Measurements from ENCODE around the gene SGF29. TPM values are rescaled to one million over a fixed set of nuclear protein-coding genes. Genes with fewer than 3 reads are reported as not detected.

The SGF29 gene
- total RNA-seq, 1 donor from 2014 or later = 10.6 TPM

DNA sequence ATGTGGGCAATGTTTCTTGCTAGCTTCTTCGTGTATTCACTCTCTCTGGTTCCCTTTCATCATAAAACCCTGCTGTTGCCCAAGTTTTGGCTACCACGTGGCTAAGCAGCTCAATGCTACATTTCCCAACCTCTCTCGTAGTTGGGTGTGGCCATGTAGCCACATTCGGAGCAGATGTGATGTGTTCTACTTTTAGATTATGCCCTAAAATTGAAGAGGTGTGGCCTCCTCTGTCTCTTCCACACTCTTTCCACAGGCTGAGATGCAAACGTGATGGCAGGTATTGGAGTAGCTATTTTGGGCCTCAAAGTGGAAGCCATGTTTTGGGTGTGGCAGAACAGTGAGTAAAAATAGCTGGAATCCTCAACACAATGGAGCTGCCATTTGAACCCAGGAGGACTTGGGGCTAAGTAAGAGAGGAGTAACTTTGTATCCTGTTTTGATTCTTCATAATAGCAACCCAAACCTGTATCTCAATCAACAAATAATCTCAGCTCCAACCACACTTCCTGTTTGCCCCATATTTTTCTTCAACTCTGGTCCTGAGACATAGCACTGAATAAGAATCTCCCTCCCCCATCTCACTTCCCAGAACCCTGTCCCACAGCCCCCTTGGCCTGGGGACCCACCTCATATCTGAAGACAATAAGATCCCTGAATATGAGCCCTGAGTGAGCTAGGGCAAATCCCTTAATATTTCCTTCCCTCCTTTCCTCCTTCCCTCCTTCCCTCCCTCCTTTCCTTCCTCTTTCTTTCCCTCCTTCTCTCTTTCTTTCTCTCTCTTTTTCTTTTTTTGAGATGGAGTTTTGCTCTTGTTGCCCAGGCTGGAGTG, 19.0 kb upstream of the SGF29 start:
- no peak for DNase-seq (ENCODE audit: low read depth)
- FAIRE-seq = no peak
- peaks cover 5% of the 10 kb centered on the region for H3K27me3 Mint-ChIP-seq (ENCODE audit: low read depth, unreplicated experiment)

DNA sequence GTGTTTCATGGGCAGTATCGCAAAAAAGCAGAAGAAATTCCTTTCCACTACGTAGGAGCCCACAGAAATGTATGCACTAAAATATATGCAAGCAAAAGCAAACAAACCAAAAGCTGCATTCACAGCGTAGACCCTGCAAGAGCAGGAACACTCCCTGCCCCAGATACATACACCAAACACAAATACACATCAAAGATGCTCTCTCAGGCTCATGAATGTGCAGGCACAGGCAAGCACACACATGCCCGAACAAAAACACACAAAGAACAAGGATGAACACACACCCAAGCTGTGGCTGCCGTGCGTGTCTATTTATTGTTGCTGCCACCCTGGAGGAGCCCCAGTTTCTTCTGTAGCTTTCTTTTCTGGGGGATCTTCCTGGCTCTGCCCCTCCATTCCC, 16.6 kb upstream of the SGF29 start:
- H3K36me3 ChIP-seq (ENCODE audit: insufficient read depth, low read length) = no peaks in the 10 kb centered on the region
- H3K4me3 Mint-ChIP-seq (ENCODE audit: unreplicated experiment) = peak overlapping the region; percentile 73
- H3K27ac Mint-ChIP-seq (ENCODE audit: unreplicated experiment) = no peak overlapping the region

More for the DNA sequence above, 19.0 kb upstream of the SGF29 start:
- Mint-ChIP-seq H3K4me1 (ENCODE audit: low read depth, unreplicated experiment) (peaks cover 8% of the 10 kb centered on the region), H3K36me3 (ENCODE audit: low read depth, unreplicated experiment) (peaks cover 17% of the 10 kb centered on the region), H3K9me3 (ENCODE audit: unreplicated experiment) (peaks cover 5% of the 10 kb centered on the region), H3K4me3 (ENCODE audit: unreplicated experiment) (peak overlapping the region; percentile 37), H3K27ac (ENCODE audit: unreplicated experiment) (no peak overlapping the region)
- Histone ChIP-seq H3K27me3 (ENCODE audit: insufficient read depth, low read length) (no peaks in the 10 kb centered on the region), H4K20me1 (ENCODE audit: insufficient read depth, low read length) (no peaks in the 10 kb centered on the region), H3K4me2 (ENCODE audit: low read length) (no peak overlapping the region), H3K79me2 (ENCODE audit: insufficient read depth, low read length) (peaks cover 4% of the 10 kb centered on the region), H3K36me3 (ENCODE audit: insufficient read depth, low read length) (no peaks in the 10 kb centered on the region), H3K9me3 (ENCODE audit: insufficient read depth, low read depth, low read length) (no peaks in the 10 kb centered on the region), H3K27ac (ENCODE audit: low read depth, low read length) (no peak overlapping the region), H2AFZ (ENCODE audit: low read depth, low read length) (no peak overlapping the region), H3K4me3 (ENCODE audit: insufficient read depth, low read depth, low read length) (no peak overlapping the region), H3K9ac (ENCODE audit: low read length) (no peak overlapping the region), H3K4me1 (ENCODE audit: insufficient read depth, low read length) (no peaks in the 10 kb centered on the region)
- TF ChIP-seq, protein P1, sequence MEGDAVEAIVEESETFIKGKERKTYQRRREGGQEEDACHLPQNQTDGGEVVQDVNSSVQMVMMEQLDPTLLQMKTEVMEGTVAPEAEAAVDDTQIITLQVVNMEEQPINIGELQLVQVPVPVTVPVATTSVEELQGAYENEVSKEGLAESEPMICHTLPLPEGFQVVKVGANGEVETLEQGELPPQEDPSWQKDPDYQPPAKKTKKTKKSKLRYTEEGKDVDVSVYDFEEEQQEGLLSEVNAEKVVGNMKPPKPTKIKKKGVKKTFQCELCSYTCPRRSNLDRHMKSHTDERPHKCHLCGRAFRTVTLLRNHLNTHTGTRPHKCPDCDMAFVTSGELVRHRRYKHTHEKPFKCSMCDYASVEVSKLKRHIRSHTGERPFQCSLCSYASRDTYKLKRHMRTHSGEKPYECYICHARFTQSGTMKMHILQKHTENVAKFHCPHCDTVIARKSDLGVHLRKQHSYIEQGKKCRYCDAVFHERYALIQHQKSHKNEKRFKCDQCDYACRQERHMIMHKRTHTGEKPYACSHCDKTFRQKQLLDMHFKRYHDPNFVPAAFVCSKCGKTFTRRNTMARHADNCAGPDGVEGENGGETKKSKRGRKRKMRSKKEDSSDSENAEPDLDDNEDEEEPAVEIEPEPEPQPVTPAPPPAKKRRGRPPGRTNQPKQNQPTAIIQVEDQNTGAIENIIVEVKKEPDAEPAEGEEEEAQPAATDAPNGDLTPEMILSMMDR (IDR thresholded peaks at IDR 0.05; ENCODE audit: insufficient read depth, low read depth, low read length) = no peak
- TF ChIP-seq EZH2 (IDR thresholded peaks at IDR 0.05; ENCODE audit: insufficient read depth, low read length) = no peak

More for the DNA sequence above, 16.6 kb upstream of the SGF29 start:
- Histone ChIP-seq H3K27ac (ENCODE audit: low read depth, low read length) (no peak overlapping the region), H3K9me3 (ENCODE audit: insufficient read depth, low read depth, low read length) (no peaks in the 10 kb centered on the region), H4K20me1 (ENCODE audit: insufficient read depth, low read length) (no peaks in the 10 kb centered on the region), H3K27me3 (ENCODE audit: insufficient read depth, low read length) (no peaks in the 10 kb centered on the region), H2AFZ (ENCODE audit: low read depth, low read length) (peak overlapping the region; percentile 23), H3K4me1 (ENCODE audit: insufficient read depth, low read length) (no peaks in the 10 kb centered on the region), H3K9ac (ENCODE audit: low read length) (no peak overlapping the region), H3K4me3 (ENCODE audit: insufficient read depth, low read depth, low read length) (no peak overlapping the region), H3K4me2 (ENCODE audit: low read length) (peak overlapping the region; percentile 70), H3K79me2 (ENCODE audit: insufficient read depth, low read length) (peaks cover 4% of the 10 kb centered on the region)
- DNase-seq (ENCODE audit: low read depth) (no peak), FAIRE-seq (no peak)
- TF ChIP-seq, protein P1 (IDR thresholded peaks at IDR 0.05; ENCODE audit: insufficient read depth, low read depth, low read length) = no peak
- no peak for TF ChIP-seq EZH2 (IDR thresholded peaks at IDR 0.05; ENCODE audit: insufficient read depth, low read length)
- Mint-ChIP-seq H3K9me3 (ENCODE audit: unreplicated experiment) (peaks cover 5% of the 10 kb centered on the region), H3K27me3 (ENCODE audit: low read depth, unreplicated experiment) (peaks cover 5% of the 10 kb centered on the region), H3K4me1 (ENCODE audit: low read depth, unreplicated experiment) (peaks cover 8% of the 10 kb centered on the region), H3K36me3 (ENCODE audit: low read depth, unreplicated experiment) (peaks cover 17% of the 10 kb centered on the region)
